GM19455 (cell line): ENCODE results near the gene TULP4.

Experiments used
- ATAC-seq: cut with Tn5 transposase; IDR thresholded peaks from one replicate; pipeline ENCODE4 v1.9.1; 2021; ENCODE audit not compliant: unreplicated experiment

Gene TULP4

GRCh38 chr6:158489441-158489840 lies 177.2 kb downstream of the TULP4 start:
- no peak for ATAC-seq

DNA sequence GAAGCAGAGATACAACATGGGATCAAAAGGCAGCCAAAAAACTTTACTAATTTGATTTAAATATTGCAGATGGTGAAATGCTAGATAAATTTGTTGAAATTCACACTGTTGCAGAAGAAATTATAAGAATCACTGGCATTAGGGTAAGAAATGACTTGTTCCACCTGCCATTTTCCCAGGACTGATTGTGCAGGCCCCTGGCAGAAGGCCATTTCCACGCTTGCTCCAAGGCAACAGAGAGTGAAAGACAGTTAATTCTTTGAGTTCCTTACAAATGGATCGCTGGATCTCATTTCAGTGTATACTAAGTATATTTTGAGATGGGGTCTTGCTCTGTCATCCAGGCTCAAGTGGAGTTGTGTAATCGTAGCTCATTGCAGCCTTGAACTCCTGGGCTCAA lies 180.6 kb downstream of the TULP4 start:
- ATAC-seq: no peak

- no peak for ATAC-seq
Observed at GRCh38 chr6:158496700-158497099, 184.4 kb downstream of the TULP4 start.

- no peak for ATAC-seq
Observed at GRCh38 chr6:158497620-158498019, 185.4 kb downstream of the TULP4 start.

GRCh38 chr6:158498362-158498761 lies 186.1 kb downstream of the TULP4 start:
- ATAC-seq: no peak

DNA sequence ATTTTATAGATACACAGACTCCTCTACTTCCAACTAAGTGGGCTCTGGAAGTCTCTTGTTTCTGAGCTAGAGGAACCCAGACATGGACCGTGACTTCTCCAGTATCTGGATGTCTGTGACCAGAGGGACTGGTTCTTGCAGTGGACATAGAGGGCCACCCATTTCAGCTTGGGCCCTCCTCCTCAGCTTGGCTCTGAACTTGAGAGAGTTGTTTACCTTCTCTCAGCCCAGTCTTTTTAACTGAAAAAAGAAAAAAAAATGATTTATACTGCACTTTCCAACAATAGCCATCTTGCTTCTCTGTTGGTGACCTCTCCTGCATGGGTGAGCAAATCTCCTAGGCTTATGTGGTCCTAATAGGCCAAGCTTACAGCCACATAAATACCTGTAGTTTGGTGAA lies 187.3 kb downstream of the TULP4 start:
- no peak for ATAC-seq

DNA sequence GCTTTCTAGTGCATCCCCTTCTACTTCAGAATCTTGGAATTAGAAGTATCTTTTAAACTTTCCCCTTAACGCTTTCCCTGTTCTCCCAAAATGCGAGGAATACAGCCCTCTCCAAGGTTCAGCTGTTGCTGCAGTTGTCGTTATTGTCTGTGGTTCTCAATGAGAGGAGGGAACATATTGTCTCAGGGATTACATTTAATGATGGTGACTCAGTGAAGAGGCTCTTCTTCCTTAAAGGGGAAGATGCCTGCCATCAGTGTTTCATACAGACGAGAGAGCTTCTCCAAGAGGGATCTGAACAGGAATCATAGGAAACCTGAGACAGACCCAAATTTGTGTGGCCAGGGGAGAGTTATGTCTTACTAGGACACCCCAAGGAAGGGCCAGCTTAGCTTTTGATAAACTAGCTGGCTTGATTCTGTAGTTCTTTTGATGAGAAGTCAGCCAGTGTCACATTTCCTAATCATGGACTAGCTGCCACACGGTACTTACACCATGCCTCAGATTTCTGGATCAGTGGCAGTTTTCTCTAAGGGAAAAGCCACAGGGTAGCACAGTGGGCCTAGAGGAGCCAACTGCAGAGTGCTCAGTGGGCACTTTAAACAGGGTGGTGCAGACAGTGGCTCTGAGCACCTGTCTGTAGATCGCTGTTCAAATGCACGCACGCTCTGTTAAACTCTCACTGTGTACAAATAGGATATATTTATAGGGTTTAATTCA lies 187.9 kb downstream of the TULP4 start:
- ATAC-seq: no peak

- ATAC-seq: no peak
Observed at GRCh38 chr6:158501360-158502262, 189.3 kb downstream of the TULP4 start.

DNA sequence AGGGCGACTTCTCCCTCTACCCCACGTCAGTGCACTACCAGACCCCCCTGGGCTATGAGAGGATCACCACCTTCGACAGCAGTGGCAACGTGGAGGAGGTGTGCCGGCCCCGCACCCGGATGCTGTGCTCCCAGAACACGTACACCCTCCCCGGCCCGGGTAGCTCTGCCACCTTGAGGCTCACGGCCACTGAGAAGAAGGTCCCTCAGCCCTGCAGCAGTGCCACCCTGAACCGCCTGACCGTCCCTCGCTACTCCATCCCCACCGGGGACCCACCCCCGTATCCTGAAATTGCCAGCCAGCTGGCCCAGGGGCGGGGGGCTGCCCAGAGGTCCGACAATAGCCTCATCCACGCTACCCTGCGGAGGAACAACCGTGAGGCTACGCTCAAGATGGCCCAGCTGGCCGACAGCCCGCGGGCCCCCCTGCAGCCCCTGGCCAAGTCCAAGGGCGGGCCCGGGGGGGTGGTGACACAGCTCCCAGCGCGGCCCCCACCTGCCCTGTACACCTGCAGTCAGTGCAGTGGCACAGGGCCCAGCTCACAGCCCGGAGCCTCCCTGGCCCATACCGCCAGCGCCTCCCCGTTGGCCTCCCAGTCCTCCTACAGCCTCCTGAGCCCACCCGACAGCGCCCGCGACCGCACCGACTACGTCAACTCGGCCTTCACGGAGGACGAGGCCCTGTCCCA lies 190.1 kb downstream of the TULP4 start:
- no peak for ATAC-seq

- ATAC-seq: no peak
Observed at GRCh38 chr6:158503222-158503621, 191.0 kb downstream of the TULP4 start.

DNA sequence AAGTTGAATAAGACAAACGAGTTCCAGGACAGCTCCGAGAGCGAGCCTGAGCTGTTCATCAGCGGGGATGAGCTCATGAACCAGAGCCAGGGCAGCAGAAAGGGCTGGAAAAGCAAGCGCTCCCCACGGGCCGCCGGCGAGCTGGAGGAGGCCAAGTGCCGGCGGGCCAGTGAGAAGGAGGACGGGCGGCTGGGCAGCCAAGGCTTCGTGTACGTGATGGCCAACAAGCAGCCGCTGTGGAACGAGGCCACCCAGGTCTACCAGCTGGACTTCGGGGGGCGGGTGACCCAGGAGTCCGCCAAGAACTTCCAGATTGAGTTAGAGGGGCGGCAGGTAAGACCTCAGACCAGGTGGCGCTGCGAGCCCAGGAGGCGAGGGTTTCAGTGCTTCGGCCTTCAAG lies 191.6 kb downstream of the TULP4 start:
- ATAC-seq: no peak

- ATAC-seq: no peak
Observed at GRCh38 chr6:158505194-158505593, 192.9 kb downstream of the TULP4 start.

DNA sequence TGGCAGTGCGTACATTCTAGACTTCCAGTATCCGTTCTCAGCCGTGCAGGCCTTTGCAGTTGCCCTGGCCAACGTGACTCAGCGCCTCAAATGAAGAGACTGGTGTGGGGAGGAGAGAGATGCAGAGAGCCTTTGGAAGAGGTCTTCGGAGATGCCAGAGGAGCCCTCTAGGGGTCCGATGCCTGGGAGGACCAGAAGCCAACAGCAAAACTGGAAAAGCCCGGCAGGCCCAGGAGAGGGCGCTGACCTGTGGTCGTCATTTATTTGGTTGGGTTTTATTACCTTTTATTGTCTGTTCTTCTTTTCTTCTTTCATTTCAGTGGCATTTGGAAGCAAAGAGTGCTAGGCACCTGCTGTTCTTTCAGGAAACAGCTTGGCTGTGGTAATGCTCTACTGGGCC lies 194.3 kb downstream of the TULP4 start:
- no peak for ATAC-seq

DNA sequence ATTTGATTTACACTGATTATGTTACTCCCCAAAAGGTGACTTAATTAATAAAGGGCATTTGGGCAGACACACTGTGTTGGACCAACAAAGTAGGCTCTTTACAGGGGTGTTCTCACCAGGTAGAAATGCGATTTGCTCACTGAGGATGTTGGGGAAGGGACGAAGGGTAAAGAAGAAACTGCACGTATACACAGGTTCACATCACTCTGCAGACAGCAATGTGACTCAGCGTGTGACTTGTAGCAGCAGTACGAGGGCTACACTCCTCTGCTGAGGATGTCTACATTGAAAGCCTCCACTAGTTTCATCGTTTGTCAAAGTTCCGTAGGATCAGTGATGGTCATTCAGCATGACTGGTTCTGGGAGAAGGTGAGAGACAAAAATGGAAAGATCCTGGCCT lies 194.9 kb downstream of the TULP4 start:
- no peak for ATAC-seq

DNA sequence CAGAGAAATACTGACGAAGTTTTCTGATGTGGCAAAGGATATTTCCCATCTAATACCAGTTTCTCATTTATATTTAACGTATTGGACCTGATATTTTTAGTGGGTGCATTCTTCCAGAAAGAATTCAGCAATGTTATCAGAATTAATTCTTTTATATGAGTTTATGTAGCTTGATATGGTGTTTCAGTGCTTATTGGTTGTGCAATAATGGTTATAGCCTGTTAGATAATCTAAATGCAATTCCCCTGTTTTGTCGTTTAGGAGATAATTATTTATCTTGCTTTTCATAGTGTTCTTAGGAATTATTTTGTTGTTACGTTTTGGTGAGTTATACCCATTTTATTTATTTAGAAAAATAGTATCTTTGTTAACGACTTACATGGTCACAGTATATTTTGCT lies 196.2 kb downstream of the TULP4 start:
- no peak for ATAC-seq

DNA sequence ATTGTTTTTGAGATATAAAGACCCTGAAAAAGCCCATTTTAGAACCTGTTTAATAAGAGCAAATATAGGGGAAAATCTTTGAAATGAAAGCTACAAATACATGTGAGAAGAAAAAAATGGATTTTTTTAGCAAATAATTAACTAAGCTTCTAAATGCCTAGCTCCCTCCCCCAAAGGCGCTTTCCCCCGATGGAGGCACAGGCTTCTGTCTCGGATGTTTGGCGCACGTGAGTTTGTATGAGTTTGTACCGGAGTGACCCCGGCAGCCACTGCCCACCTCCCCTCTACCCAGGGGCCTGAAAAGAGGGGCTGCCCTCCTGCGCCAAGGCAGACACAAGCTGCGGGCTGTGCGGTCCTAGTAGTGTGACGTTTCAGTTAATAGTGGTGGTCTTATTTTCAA lies 197.2 kb downstream of the TULP4 start:
- ATAC-seq: no peak

- ATAC-seq: no peak
Observed at GRCh38 chr6:158512809-158513208, 200.5 kb downstream of the TULP4 start.

- ATAC-seq: no peak
Observed at GRCh38 chr6:158514176-158514575, 201.9 kb downstream of the TULP4 start.

DNA sequence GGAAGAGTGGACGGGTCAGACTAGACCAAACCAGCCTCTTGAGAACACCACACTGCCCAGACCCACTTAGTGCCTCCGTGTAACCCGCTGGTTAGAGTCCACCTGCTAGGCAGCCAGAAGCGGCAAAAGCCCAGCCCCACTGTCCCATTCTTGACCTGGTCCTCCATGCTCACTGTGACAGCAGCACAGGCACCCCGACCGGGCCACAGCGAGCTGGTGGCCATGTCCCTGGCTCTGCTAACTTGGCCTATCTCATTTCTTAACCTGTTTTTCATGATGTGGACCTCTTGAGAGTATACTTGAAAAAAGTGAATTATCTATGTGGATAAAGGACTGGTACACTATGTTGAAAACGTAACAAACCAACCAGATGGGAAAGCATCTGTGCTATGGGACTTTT lies 202.7 kb downstream of the TULP4 start:
- no peak for ATAC-seq

DNA sequence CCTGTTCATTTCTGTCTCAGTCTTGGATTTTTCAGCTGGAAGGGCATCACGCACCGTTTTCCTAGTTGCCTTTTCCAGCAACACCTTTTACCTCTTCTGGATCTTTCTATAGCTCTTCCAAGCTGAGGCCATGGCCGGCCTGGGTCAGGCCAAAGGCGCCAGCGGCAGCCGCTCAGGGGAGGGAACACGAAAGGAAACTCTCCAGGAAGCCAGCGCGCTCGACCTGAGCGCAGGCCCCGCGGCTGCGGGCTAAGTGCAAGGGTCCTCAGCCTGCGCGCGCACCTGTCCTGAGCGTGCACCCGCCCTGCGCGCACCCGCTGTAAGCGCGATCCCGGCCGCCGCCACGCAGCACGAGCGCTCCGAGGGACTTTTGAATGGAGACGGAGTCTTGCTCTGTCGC lies 203.8 kb downstream of the TULP4 start:
- no peak for ATAC-seq

GRCh38 chr6:158517038-158517437 lies 204.8 kb downstream of the TULP4 start:
- no peak for ATAC-seq

DNA sequence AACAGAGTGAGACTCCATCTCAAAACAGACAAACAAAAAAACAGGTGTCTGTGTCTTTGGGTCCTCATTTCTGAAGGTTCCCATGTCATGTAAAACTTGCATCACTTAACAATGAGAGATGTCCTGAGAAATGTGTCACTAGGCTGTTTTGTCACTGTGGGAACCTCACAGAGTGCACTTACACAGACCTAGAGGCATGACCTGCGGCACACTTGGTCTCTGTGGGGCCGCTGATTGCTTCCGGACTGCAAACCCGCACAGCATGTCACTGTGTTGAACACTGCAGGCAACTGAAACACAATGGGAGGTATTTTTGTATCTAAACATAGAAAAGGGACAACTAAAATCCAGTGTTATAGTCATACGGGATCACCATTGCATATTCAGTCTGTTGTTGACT lies 205.3 kb downstream of the TULP4 start:
- ATAC-seq: peak; percentile 70
